Superior temporal gyrus (tissue), 1 donor: Measurements from ENCODE around the gene EVC2.
"Not testable (repeated sequence)": the region's sequence is repeated elsewhere in the genome, so short reads cannot be mapped to it uniquely, and the experiment has no call there.

Source experiments
- DNase-seq: peaks from one replicate; pipeline ENCODE4 v3.0.0-alpha.2; 2016; ENCODE audit errors: extremely low spot score

EVC2 gene

GRCh38 chr4:5630762-5631161 lies 77.6 kb downstream of the EVC2 start:
- DNase-seq, result no peak

- DNase-seq, result no peak
Measured at GRCh38 chr4:5629542-5629941, 78.8 kb downstream of the EVC2 start.

- DNase-seq, result no peak
Measured at GRCh38 chr4:5626913-5627312, 81.4 kb downstream of the EVC2 start.

- no peak for DNase-seq
Measured at GRCh38 chr4:5622596-5622995, 85.8 kb downstream of the EVC2 start.

- no peak for DNase-seq
Measured at GRCh38 chr4:5619913-5620625, 88.3 kb downstream of the EVC2 start.

GRCh38 chr4:5618051-5618960 lies 90.1 kb downstream of the EVC2 start:
- no peak for DNase-seq

GRCh38 chr4:5616331-5616950 lies 91.9 kb downstream of the EVC2 start:
- no peak for DNase-seq

- DNase-seq, result no peak
Measured at GRCh38 chr4:5615496-5616075, 92.8 kb downstream of the EVC2 start.

- no peak for DNase-seq
Measured at GRCh38 chr4:5611750-5612149, 96.6 kb downstream of the EVC2 start.

GRCh38 chr4:5609306-5610007 lies 98.9 kb downstream of the EVC2 start:
- DNase-seq, result no peak

GRCh38 chr4:5593828-5594227 lies 114.5 kb downstream of the EVC2 start:
- DNase-seq, result not testable (repeated sequence)

GRCh38 chr4:5592272-5592671 lies 116.1 kb downstream of the EVC2 start:
- DNase-seq, result no peak

GRCh38 chr4:5589495-5589894 lies 118.9 kb downstream of the EVC2 start:
- DNase-seq, result no peak

GRCh38 chr4:5588046-5588445 lies 120.3 kb downstream of the EVC2 start:
- no peak for DNase-seq

GRCh38 chr4:5575941-5576340 lies 132.4 kb downstream of the EVC2 start:
- no peak for DNase-seq

GRCh38 chr4:5574386-5574785 lies 134.0 kb downstream of the EVC2 start:
- no peak for DNase-seq

- DNase-seq, result no peak
Measured at GRCh38 chr4:5573965-5574364, 134.4 kb downstream of the EVC2 start.

- no peak for DNase-seq
Measured at GRCh38 chr4:5572751-5573150, 135.6 kb downstream of the EVC2 start.

- no peak for DNase-seq
Measured at GRCh38 chr4:5572114-5572513, 136.2 kb downstream of the EVC2 start.

GRCh38 chr4:5571646-5572045 lies 136.7 kb downstream of the EVC2 start:
- no peak for DNase-seq

GRCh38 chr4:5569451-5569850 lies 138.9 kb downstream of the EVC2 start:
- DNase-seq, result no peak

GRCh38 chr4:5568931-5569330 lies 139.4 kb downstream of the EVC2 start:
- DNase-seq, result no peak
